K562 (cell line): Measurements from ENCODE around the gene SAP130. TPM values are rescaled to one million over a fixed set of nuclear protein-coding genes. Genes with fewer than 3 reads are reported as not detected.

ENCODE experiments used
- ERF ChIP-seq: fragments of 450-650 bp; formaldehyde crosslinking; IDR thresholded peaks from 2 replicates; pipeline ENCODE4 v1.4.0; 2020; ENCODE audit warnings: mild to moderate bottlenecking, mixed read lengths
- KAT8 ChIP-seq: fragments of 450-650 bp; IDR thresholded peaks from 2 replicates; pipeline ENCODE4 v1.6.1; 2016; ENCODE audit warnings: low read depth, mild to moderate bottlenecking
- KLF13 ChIP-seq: fragments of 450-650 bp; IDR thresholded peaks from 2 replicates; pipeline ENCODE4 v1.6.1; 2016; ENCODE audit warnings: missing genetic modification characterization, low read depth, mild to moderate bottlenecking, missing compliant biosample characterization, moderate library complexity, borderline replicate concordance
- MXD1 ChIP-seq: fragments of 250-450 bp; sonication (Bioruptor Pico); IDR thresholded peaks from 2 replicates; pipeline ENCODE4 v1.8.0; 2021; ENCODE audit warnings: borderline replicate concordance, mild to moderate bottlenecking, moderate library complexity; ENCODE audit not compliant: poor library complexity, severe bottlenecking
- PRPF4 ChIP-seq: fragments of 200-400 bp; formaldehyde crosslinking; IDR thresholded peaks from one replicate; pipeline ENCODE4 v1.6.1; 2017; ENCODE audit warnings: low read length, low read depth, mild to moderate bottlenecking; ENCODE audit not compliant: insufficient read depth, poor library complexity, severe bottlenecking
- RBFOX2 ChIP-seq: fragments of 200-400 bp; formaldehyde crosslinking; IDR thresholded peaks from 2 replicates; pipeline ENCODE4 v1.6.1; 2017; ENCODE audit warnings: low read depth, mild to moderate bottlenecking, low read length, moderate library complexity
- TCFL5 ChIP-seq: fragments of 250-450 bp; sonication (Bioruptor Pico); conservative IDR thresholded peaks from 2 replicates; pipeline ENCODE4 v1.6.1; 2021; ENCODE audit warnings: mild to moderate bottlenecking, moderate library complexity, matching md5 sums
- TRIM25 ChIP-seq: fragments of 450-650 bp; IDR thresholded peaks from 2 replicates; pipeline ENCODE4 v1.7.0; 2016; ENCODE audit warnings: borderline replicate concordance
- ZBTB26 ChIP-seq: fragments of 450-650 bp; formaldehyde crosslinking; IDR thresholded peaks from 2 replicates; pipeline ENCODE4 v1.4.0; 2022; ENCODE audit warnings: missing genetic modification characterization
- ZNF436 ChIP-seq: fragments of 250-450, 450-650 bp; sonication (Bioruptor Pico); formaldehyde crosslinking; IDR thresholded peaks from 2 replicates; pipeline ENCODE4 v1.7.0; 2020; ENCODE audit warnings: mild to moderate bottlenecking
- polyA plus RNA-seq, 8 experiments: library from polyadenylated mRNA; depleted of rRNA in 4 of 8; stranded (reverse) in 5 of 8; unstranded in 3 of 8; fragments of >200 nt; fragmentation: Nextera tagmentation in 2 of 8; fragmentation: Illumina TruSeq in 1 of 8; extraction: Ambion mirVana in 2 of 8; extraction: Trizol in 1 of 8; gene quantifications; 2 replicates each; pipeline versions ENCODE4 v1.2.1 to v1.2.3, GENCODE V29; 2011 to 2014; ENCODE audit warnings: inconsistent platforms in 1 of 8, missing spikeins in 1 of 8
- total RNA-seq, 7 experiments: library from RNA; depleted of rRNA in 6 of 7; stranded (reverse); fragments of >200 nt in 6 of 7; fragmentation: Illumina TruSeq in 2 of 7; extraction: Trizol in 2 of 7; gene quantifications; 2 replicates each; pipeline versions ENCODE4 v1.2.1 to v1.2.3, GENCODE V29; 2011 to 2021; ENCODE audit warnings: low replicate concordance in 1 of 7
- TF ChIP-seq, protein P1 (sequence below): fragments of 250-450 bp; sonication (Bioruptor Pico); IDR thresholded peaks from 2 replicates; pipeline ENCODE4 v1.5.0; 2021; ENCODE audit warnings: mild to moderate bottlenecking, moderate library complexity

SAP130 gene
- total and polyA plus RNA-seq, 9 of the 15 experiments (the other 6 are each of a cell fraction or from before 2014, with no cell fraction given) = 4.5 to 33.4 (median 7.4) TPM

DNA sequence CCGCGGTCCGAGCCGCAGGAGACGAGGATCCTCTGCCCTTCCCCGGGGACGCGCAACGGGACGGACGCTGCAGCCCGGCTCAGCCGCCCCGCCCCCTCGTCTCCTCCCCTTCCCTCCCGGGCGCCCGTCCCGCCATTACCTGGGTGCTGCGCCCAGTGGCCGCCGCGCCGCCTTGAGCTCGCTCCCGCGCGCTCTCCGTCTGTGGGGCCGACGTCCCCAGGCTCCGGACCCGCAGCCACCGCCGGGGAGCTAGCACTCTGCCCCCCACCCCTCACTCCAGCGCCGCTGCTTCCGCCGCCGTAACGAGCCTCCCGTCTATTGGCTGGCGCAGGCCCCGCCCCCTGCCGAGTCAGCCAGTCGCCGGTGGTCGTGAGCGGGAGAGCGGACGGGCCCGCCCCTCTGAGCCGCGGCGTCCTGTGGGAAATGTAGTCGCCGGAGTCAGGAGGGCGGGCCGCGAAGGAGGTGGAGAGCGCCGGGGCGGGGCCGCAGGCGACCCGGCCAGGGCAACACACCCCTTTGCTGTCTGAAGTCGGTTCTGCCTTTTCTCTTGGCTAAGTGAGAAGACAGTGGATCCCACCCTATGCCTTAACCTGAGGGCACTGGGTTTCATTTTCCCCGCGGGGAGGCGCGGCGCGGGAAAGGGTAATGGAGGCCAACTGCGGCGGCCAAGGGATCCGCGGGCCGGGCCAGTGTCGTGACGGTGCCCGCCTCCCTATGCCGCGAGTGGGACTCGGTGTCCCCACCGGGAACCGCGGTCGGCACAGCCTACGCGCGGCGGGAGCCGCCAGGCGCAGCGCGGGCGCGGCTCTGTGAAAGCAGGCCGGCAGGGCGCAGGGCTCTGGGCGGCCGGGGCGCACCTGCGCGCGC is at the start of gene SAP130 (continued):
- peak; percentile 60; the same call in 1 of the 2 replicates for TF ChIP-seq KLF13
- no peak for TF ChIP-seq TCFL5 (CRISPR knock-in tag)
- no peak for TF ChIP-seq TRIM25
- peak; percentile 87 for TF ChIP-seq RBFOX2
- TF ChIP-seq MXD1 (CRISPR knock-in tag) = no peak
- TF ChIP-seq ZNF436 (CRISPR knock-in tag) = no peak
- TF ChIP-seq, protein P1, sequence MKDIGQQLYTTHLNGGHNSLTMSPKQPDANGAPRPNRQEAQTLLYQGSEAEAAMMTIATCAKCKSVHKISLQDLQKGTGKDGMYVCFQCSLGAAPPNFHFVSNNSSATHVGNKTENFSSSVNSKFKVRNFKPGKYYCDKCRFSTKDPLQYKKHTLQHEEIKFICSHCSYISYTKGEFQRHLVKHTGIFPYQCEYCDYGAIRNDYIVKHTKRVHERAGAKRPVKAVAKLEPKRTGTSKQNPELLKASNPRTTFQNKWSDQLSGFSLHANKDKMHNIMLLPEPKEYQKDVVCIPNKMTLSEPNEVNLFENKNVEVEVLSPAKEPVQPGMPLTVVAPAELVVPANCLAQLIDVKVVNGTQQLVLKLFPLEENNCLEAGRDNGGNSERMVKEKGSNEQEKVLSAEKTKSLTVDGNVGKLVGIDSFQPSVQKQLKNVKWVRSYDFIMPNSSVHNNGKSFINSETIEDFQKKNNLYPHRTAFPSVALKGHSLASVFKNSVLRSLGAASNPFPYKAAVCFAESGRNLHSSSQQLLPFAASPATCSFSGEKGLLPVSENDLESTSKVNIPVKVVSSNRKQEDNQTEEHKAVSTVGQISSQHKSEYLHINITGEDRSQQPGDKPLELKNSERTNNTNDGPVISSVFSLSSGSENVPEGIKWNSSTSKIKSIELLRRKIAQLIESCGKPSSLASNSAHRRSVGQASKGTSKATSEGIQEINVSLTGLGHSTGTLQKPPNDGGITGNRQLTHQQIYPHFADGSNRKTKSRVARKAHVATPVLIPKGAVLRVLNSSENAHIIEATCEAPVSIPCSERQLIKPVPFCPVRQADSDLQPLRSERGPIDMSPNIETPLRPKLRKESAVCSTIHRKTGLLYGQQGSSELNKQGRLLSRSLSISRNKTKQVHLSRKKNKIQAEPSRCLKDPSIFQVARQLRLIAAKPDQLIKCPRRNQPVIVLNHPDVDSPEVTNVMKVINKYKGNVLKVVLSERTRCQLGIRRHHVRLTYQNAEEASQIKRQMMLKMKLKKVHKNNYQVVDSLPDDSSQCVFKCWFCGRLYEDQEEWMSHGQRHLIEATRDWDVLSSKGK (CRISPR knock-in tag) = no peak
- no peak for TF ChIP-seq PRPF4
- TF ChIP-seq KAT8 = no peak
- 0 out of 2 replicates have a peak, but pooled peaks have one; percentile 40 for TF ChIP-seq ERF (CRISPR knock-in tag)
- TF ChIP-seq ZBTB26 = no peak
